ENCODE measurements around the gene TTLL5. TPM values are rescaled to one million over a fixed set of nuclear protein-coding genes. Genes with fewer than 3 reads are reported as not detected.

Gene TTLL5
- total and polyA plus RNA-seq, 10 of the 15 experiments (the other 5 are each of a cell fraction or from before 2014, with no cell fraction given), result 3.2 to 25.9 (median 13.8) TPM

DNA sequence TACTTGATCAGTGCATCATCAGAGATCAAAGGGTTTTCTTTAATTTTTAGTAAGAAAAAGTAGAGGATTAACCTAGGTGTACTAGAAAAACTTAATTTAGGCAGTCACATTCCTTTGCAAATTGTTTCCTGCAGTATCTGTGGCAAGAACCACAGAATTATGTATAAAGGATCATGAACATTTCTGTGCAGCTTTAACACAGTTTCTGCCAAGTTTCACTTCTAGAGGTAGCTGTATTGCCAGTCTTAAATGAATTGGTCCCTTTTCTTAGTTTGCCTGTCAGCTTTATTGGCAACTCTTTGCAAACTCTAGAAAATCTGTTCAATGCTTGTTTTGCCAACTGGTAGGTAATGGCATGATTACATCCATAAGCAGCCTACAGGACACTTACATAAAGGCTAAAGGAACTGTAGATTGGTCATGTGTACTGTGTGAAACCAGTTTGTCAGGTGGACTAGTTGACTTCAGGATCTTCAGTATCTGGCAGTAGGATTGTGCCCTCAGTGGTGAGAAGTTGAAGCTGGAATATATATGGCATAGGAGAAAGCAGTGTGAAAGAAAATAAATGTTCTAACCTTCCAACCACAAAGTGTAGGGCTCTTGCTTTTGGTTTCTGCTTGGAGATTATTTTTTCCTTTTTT lies 75.9 kb downstream of the TTLL5 start:
- ATAC-seq (no peak), FAIRE-seq (peak; percentile 61), DNase-seq (ENCODE audit: low read depth, low spot score) (no peak)
- Histone ChIP-seq H3K79me2 (ENCODE audit: control insufficient read depth, insufficient read depth, low read length) (no peaks in the 10 kb centered on the region), H4K20me1 (ENCODE audit: control insufficient read depth, insufficient read depth) (no peaks in the 10 kb centered on the region), H3K9ac (ENCODE audit: control insufficient read depth, insufficient read depth, low read length) (no peak overlapping the region), H2AFZ (ENCODE audit: control insufficient read depth, low read depth, low read length) (no peak overlapping the region), H3K4me1 (ENCODE audit: control insufficient read depth, insufficient read depth, low read length) (no peaks in the 10 kb centered on the region), H3K9me3 (replicated peaks; ENCODE audit: control insufficient read depth, insufficient read depth, low read length) (no peaks in the 10 kb centered on the region), H3K4me2 (ENCODE audit: control insufficient read depth, insufficient read depth) (no peak overlapping the region), H3K27ac (ENCODE audit: control insufficient read depth, insufficient read depth) (no peak overlapping the region), H3K36me3 (ENCODE audit: control insufficient read depth in 2 of 2, insufficient read depth in 2 of 2, low read length in 1 of 2) (peaks cover 0 to 5% of the 10 kb centered on the region in 2 experiments; a peak in 1 of 4 replicates), H3K27me3 (replicated peaks in 1 of 2; ENCODE audit: control insufficient read depth in 2 of 2, insufficient read depth in 2 of 2, low read length in 1 of 2) (no peaks in the 10 kb centered on the region), H3K4me3 (no peak overlapping the region)
- POLR2A ChIA-PET, result no interaction called here
- no TSS peak for BruUV-seq (replicated peaks)
- in situ Hi-C loops (cut with MboI) (no loop called here), intact Hi-C loops (cut with micrococcal nuclease; ENCODE audit: unreplicated experiment) (no loop called here)
- SMC1A ChIA-PET (ENCODE audit: uncharacterized antibody, unreplicated experiment), result interaction anchor here (1.4 to 2.3 kb wide), 4 partner anchors 8 to 55 kb away, joined by 4 to 8 read pairs (median 6); no protein-coding TSS in a partner anchor
- no peak for TF ChIP-seq BHLHE40 (IDR thresholded peaks at IDR 0.05; ENCODE audit: borderline replicate concordance in 1 of 2, low read depth in 2 of 2, low read length in 1 of 2)
- TF ChIP-seq TBL1XR1 (IDR thresholded peaks at IDR 0.05; ENCODE audit: low read depth, low read length), result no peak
- TF ChIP-seq ZBTB33 (IDR thresholded peaks at IDR 0.05), result no peak
- TF ChIP-seq, protein P1, sequence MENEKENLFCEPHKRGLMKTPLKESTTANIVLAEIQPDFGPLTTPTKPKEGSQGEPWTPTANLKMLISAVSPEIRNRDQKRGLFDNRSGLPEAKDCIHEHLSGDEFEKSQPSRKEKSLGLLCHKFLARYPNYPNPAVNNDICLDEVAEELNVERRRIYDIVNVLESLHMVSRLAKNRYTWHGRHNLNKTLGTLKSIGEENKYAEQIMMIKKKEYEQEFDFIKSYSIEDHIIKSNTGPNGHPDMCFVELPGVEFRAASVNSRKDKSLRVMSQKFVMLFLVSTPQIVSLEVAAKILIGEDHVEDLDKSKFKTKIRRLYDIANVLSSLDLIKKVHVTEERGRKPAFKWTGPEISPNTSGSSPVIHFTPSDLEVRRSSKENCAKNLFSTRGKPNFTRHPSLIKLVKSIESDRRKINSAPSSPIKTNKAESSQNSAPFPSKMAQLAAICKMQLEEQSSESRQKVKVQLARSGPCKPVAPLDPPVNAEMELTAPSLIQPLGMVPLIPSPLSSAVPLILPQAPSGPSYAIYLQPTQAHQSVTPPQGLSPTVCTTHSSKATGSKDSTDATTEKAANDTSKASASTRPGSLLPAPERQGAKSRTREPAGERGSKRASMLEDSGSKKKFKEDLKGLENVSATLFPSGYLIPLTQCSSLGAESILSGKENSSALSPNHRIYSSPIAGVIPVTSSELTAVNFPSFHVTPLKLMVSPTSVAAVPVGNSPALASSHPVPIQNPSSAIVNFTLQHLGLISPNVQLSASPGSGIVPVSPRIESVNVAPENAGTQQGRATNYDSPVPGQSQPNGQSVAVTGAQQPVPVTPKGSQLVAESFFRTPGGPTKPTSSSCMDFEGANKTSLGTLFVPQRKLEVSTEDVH (IDR thresholded peaks at IDR 0.05; ENCODE audit: low read depth, partially characterized antibody), result no peak
- no peak for TF ChIP-seq TCF7 (IDR thresholded peaks at IDR 0.05; ENCODE audit: borderline replicate concordance)
- TF ChIP-seq, protein P2, sequence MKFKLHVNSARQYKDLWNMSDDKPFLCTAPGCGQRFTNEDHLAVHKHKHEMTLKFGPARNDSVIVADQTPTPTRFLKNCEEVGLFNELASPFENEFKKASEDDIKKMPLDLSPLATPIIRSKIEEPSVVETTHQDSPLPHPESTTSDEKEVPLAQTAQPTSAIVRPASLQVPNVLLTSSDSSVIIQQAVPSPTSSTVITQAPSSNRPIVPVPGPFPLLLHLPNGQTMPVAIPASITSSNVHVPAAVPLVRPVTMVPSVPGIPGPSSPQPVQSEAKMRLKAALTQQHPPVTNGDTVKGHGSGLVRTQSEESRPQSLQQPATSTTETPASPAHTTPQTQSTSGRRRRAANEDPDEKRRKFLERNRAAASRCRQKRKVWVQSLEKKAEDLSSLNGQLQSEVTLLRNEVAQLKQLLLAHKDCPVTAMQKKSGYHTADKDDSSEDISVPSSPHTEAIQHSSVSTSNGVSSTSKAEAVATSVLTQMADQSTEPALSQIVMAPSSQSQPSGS (IDR thresholded peaks at IDR 0.05; ENCODE audit: low read length), result no peak
- TF ChIP-seq, protein P3, sequence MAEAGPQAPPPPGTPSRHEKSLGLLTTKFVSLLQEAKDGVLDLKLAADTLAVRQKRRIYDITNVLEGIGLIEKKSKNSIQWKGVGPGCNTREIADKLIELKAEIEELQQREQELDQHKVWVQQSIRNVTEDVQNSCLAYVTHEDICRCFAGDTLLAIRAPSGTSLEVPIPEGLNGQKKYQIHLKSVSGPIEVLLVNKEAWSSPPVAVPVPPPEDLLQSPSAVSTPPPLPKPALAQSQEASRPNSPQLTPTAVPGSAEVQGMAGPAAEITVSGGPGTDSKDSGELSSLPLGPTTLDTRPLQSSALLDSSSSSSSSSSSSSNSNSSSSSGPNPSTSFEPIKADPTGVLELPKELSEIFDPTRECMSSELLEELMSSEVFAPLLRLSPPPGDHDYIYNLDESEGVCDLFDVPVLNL (IDR thresholded peaks at IDR 0.05; ENCODE audit: low read depth, low read length), result no peak
- no peak for TF ChIP-seq POLR2A (IDR thresholded peaks at IDR 0.05; ENCODE audit: low read depth, low read length)
- TF ChIP-seq, protein P4, sequence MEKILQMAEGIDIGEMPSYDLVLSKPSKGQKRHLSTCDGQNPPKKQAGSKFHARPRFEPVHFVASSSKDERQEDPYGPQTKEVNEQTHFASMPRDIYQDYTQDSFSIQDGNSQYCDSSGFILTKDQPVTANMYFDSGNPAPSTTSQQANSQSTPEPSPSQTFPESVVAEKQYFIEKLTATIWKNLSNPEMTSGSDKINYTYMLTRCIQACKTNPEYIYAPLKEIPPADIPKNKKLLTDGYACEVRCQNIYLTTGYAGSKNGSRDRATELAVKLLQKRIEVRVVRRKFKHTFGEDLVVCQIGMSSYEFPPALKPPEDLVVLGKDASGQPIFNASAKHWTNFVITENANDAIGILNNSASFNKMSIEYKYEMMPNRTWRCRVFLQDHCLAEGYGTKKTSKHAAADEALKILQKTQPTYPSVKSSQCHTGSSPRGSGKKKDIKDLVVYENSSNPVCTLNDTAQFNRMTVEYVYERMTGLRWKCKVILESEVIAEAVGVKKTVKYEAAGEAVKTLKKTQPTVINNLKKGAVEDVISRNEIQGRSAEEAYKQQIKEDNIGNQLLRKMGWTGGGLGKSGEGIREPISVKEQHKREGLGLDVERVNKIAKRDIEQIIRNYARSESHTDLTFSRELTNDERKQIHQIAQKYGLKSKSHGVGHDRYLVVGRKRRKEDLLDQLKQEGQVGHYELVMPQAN (conservative IDR thresholded peaks at IDR 0.05), result no peak
- TF ChIP-seq RAD51 (IDR thresholded peaks at IDR 0.05), result no peak
- RAD21 ChIA-PET (ENCODE audit: unreplicated experiment), result no interaction called here
- CTCF ChIA-PET, result interaction anchor here (1.0 to 2.8 kb wide), 3 partner anchors 12 to 169 kb away, joined by 4 to 28 read pairs (median 4); no protein-coding TSS in a partner anchor
